Ramos (cell line): ENCODE results near the gene POLR2E.

Experiments
- in situ Hi-C: fragments of 300-500 bp; cut with MboI; formaldehyde crosslinking; loops from one replicate; pipeline ENCODE4 v1.14.3; 2022; ENCODE audit warnings: low sequenced_read_pairs; ENCODE audit not compliant: unreplicated experiment

Gene POLR2E

DNA sequence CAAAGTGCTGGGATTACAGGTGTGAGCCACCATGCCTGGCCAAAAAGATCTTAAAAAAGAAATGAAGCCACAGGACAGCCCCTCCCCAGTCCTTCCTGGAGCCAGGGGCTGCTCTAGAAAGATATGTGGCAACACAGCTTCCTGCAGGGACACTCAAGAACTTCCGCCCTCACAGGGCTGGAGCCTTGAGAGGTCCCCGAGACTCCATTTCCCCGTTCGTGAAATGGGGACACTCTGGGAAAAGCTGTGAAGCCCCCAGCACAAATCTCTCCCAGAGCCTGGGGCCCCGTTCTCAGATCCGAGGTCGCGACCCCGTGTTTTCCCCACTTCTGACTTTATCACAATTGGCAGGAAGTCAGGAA lies 6.1 kb upstream of the POLR2E start:
- in situ Hi-C loops, result no loop called here

DNA sequence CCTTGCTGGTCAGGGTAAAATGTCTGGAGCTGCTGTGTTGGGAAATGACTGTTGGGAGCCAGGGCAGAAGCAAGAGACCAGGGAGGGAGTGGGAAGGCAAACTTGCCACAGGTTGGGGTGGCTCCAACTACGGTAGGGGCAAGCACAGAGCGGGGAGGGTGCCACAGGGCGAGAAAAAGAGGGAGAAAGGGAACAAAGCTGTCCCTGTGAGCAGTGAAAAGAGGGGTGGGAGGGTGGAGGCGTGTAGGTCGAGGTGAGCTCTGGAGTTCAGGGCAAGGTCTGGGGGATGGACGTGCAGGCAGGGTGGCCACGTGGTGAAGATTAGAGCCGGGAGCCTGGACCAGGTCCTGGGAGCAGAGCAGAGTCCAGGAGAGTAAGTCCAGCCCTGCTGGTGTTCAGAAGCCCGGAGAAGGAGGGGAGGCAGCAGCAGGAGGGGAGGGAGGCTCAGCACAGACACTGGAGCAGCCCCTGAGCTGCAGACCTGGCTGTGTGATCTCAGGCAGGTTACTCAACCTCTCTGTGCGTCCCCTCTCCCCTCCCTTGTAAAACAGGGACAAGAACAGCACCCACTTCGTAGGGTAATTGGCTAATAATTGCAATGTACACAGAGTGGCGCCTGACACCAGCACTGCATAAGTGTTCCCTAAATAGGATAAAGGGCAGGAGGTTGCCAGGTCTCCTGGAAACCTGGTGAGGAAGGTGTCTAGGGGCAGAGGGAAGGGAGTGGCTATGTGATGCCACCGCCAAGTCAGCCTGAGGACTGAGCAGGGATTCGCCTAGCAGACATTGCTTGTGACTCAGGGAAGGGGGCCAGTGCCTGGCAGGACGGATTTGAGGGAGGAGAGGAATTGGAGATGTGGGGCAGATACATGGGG lies 3.2 kb upstream of the POLR2E start:
- in situ Hi-C loops, result no loop called here

DNA sequence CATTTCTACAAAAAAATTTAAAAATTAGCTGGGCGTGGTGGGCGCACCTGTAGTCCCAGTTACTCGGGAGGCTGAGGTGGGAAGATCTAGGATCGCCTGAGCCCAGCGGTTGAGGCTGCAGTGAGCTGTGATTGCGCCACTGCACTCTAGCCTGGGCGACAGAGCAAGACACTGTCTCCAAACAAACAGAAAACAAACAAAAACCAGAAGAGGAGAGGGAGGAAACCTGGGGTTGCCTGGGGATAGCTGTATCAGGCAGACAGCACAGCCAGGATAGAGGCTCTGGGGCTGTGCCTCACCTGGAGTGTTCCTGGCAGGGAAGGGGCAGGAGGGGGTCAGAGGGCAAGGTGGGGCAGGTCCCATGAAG lies 2.6 kb upstream of the POLR2E start:
- in situ Hi-C loops, result no loop called here

DNA sequence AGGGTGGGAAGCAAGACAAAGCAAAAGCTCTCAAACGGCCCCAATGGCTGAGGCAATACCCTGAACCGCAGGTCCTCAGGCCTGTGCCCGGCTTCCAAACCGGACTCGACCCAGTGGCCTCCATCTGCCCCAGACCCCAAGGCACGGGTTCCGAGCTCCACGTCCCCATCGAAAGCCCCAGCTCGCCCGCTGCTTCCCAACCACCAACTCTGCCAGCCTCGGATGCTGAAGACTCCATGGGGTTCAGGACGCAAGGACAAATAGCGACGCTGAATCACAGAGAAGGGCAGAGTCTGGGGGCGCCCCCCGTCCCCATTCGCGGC lies 559 bp downstream of the POLR2E start:
- in situ Hi-C loops, result no loop called here

DNA sequence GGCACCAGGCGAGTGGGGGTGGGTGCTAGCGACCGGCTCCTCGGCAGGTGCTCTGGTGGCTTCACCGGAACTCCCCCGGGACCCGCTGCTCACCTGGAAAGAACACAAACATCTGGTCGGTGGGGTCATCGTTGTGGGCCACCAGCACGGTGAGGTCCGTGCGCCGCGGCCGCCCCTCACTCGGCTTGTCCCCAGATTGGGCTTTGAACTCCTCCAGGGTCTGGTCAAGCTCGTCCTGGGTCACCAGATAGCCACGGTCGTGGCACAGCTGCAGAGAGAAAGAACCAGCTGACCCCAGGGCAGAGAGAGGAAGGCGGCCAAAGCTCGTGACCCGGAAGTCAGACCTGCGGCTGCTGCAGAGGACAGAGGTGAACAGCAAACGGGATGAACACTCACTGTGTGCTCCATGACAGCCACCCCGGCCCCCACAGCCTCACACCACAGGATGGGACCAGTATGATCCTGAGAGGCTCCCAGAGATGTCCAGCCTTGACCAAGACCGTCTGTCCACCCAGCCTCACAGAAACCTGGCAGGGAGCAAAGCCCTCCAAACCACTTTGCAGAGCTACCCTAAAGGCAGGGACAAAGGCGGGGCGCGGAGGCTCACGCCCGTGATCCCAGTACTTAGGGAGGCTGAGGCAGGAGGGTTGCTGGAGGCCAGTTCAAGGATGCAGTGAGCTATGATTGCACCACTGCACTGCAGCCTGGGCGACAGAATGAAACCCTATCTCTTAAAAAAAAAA lies 1.2 kb downstream of the POLR2E start:
- in situ Hi-C loops, result no loop called here

DNA sequence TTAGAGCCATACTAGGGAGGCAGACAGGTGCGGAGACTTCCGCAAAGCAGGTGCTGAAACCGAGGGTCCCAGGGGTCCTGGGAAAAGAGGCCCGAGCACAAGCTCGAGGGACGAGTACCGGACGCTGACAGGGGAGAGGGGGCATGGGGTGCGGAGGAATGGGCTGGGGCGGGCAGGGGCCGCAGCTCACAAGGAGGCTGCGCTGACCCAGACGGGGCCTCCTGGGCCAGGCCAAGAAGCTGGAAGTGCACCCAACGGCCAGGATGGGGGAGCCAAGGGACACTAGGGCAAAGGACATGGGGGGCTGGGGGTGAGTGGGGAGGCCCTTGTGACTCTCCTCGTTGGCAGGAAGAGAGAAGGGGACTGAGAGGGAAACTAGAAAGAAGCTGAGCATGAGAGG lies 1.8 kb downstream of the POLR2E start:
- in situ Hi-C loops, result no loop called here

DNA sequence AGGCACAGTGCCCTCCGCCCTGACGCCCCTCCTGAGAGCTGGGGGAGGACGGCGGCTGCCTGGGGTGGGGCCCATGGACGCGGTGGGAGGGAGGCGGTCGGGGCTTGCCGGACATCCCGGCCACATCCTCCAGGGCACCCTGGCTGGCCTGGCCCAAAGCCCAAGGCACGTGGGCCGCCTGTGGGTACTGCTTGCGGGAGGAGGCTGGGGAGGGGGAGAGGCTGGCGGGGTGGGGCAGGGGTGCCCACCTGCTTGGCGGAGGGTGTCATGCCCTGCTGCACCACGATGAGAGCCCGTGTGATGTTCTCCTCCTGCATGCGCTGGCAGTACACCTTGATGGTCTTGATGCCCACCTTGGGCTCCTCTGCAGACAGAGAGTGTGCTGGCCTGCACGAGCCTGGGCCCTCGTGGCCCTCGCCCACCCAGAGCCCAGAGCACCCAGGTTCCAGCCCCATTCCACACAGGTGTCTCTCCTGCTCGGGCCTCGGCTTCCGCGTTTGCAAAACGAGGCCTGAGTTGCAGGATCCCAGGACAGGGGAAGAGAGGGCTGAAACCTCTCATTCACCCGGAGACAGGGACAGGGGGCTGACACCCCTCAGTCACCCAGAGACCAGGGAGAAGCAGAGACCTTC lies 3.5 kb downstream of the POLR2E start:
- in situ Hi-C loops, result no loop called here

DNA sequence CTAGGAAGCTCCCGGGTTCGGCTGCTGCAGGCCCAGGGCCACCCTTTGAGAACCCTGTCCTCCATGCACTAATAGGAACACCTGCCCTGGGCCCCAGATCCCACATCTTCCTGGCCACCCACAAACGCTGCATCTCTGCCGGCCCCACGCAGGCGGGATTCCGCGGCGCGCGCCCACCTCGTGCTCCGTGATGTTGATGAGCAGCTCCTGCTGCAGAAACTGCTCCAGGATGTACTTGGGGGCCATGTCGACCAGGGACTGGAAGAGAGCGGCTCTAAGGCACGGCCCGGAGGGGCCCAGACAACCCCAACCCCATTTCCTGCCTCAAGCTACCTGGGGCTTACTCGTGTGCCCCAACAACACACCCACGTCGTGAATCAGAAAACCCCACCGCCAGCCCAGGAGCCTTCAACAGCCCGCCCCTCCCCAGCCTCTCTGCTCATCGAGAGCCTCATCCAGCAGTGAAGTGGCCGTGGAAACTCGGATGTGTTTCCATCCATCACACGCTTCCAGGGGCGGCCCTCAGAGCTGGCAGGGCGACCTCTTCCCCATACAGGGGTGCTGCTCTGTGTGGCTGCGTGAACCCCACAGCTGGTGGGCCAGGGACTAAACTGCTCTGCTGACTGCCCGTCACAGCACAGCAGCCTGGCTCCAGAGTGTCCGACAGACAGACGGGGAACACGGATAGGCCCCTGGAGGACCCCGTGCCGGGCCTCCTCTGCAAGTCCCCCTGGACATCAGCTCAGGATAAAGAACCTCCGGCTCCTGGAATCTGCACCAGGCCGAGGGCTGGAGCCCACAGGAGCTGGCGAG lies 4.2 kb downstream of the POLR2E start:
- in situ Hi-C loops, result no loop called here

DNA sequence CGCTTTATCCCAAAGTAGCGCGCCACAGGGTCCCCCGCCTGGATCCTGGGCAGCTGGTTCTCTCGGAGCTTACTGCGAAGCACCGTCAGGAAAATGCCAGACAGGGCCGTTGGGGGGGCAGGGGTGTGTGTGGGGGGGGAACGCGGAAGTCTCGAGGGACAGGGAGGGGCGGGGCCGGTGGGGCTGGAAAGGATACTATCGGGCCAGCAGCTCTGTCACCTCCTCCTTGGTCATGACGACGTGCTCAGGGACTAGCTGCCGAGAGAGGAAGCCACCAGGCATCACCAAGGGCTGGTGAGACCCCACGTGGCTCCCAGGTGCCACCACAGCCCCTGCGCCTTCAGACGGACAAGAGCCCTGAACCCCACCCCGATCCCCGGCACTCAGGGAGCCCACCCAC lies 5.3 kb downstream of the POLR2E start:
- in situ Hi-C loops, result no loop called here

DNA sequence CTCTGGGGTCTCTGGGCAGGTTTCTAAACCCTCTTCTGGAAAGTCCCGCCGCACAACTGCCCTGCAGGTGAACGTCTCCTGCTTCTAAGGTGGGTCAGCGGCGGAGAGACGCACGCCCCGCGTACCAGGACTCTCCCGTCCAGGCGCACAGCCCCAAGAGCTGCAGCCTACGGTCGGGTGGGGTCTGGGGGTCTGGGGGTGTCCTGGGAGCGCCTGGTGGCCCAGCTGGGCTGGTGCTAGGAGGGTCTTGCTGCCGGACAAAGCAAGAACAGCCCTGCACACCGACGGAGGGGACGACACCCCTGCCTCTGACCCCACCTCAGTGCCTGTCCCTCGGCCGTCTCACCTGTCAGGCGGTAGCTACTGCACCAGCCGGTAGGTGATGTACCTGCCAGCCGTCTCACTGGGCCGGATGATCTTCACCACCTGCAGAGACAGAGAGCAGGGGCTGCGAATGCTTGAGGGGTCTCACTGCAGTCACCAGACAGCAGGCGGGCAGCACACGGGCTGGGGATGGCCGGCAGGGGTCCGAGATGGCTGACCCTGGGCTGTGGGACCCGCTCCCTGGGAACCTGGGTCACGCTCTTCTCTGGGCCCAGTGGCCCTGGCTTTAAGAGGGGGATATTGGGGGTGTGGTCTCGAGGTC lies 5.9 kb downstream of the POLR2E start:
- in situ Hi-C loops, result no loop called here

DNA sequence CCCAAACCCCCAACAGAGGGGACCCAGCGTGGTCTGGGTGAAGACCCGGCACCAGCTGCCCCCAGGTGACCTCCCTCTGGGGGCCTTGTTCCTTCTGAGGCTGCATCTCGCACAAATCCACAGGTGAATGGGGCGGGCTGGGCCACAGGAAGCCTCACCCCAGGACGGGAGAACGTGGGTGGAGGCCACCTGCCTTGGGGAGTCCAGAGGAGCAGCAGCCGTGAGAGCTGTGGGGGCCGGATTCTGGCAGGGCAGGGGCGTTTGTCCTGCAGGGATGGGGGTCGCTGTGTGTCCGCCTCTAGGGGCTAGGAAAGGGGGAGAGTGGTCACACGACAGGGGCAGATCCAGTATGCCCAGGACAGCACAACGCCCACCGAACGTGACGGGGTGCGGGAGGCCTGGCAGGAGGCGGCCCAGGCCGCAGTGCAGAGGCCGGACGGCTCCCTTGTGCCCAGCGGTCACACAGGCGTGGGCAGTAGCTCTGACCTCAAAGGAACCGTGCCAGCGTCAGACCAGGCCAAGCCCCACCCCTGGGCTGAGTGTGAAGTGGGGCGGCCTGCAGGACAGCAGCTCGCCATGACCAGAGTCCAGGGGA lies 6.7 kb downstream of the POLR2E start:
- in situ Hi-C loops, result no loop called here

DNA sequence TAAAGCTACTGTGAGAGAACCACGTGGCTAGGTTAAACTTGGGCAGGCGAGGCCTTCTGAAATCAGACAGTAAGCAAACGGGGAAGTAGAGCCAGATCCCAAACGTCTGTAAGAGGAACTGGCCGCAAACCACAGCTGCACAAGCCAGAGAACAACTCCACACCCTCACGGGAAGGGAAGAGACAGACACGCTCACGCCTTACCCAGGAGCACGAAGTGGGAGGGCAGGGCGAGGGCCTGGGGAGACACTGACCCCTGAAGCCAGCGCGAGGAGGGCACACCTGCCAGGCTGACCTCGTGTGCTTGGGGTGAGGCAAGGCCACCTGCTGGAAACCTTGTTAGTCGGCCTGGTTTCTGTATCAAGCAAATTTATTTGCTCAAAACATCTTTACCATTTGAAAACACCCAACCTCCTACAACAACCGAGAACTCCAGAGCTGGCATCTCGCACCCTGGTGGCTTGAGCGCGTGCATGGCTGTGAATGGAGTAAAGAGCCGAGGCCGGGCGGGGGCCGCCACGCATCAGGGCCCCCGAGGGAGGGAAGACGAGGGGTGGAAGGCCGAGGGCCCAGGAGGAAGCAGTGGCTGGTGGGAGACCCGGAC lies 7.3 kb downstream of the POLR2E start:
- in situ Hi-C loops, result no loop called here

DNA sequence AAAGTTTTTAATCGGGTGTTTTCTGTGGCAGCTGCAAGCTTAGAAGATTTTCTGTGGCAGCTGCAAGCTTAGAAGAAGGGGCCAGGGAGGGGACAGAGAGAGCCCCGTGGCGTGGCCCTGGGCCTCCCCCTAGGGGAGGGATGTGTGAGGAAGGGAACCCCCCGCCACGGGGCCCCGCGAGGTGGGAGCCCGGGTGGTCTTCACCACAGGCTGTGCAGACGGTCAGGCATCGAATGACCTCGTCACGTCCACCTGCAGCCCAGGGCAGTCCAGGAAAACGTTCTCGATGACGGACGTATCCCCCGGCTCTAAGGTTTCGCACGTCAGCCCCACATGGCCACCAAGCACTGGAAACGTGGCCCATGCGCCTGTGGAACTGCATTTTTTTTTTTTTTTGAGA lies 8.6 kb downstream of the POLR2E start:
- in situ Hi-C loops, result no loop called here

DNA sequence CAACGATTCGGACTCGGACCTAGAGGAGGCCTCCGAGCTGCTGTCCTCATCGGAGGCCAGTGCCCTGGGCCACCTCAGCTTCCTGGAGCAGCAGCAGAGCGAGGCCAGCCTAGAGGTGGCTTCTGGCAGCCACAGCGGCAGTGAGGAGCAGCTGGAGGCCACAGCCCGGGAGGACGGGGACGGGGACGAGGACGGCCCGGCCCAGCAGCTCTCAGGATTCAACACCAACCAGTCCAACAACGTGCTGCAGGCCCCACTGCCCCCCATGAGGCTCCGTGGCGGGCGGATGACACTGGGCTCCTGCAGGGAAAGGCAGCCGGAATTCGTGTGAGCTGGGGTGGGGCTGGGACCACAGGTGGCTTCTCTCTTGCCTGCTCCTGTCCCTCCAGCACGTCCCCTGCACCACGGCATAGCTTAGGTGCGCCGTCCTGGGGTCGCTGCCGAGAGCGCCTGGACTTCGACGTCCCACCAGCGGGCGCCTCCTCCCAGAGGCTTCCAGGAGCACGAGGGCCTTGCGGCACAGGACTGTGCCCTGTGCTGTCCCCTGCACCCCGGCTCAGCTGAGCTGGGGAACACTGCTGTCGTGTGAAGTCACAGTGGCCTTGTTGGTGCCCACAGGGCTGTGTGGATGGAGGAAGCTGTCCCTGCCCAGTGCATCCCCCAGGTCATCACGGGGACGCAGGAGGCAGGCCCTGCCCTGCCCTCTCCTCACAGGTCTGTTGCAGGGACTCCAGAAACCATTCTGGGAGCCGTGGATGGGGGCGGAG lies 9.3 kb downstream of the POLR2E start:
- in situ Hi-C loops, result no loop called here

DNA sequence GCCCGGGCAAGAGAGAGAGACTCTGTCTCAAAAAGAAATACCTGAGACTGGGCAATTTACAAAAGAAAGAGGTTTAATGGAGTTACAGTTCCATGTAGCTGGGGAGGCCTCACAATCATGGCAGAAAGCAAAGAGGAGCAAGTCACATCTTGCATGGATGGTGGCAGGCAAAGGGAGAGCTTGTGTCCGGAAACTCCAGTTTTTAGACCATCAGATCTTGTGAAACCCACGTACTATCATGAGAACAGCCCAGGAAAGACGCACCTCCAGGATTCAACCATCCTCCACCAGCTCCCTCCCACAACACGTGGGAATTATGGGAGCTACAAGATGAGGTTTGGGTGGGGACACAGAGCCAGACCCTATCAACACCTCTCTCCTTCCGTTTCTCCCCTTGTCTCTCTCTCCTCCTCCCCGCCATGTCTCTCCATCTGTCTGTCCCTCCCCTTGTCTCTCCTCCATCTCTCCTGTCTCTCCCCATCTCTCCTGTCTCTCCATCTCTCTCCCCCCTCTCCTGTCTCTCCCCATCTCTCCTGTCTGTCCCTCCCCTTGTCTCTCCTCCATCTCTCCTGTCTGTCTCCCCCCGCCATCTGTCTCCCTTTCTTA lies 10.0 kb downstream of the POLR2E start:
- in situ Hi-C loops, result no loop called here

DNA sequence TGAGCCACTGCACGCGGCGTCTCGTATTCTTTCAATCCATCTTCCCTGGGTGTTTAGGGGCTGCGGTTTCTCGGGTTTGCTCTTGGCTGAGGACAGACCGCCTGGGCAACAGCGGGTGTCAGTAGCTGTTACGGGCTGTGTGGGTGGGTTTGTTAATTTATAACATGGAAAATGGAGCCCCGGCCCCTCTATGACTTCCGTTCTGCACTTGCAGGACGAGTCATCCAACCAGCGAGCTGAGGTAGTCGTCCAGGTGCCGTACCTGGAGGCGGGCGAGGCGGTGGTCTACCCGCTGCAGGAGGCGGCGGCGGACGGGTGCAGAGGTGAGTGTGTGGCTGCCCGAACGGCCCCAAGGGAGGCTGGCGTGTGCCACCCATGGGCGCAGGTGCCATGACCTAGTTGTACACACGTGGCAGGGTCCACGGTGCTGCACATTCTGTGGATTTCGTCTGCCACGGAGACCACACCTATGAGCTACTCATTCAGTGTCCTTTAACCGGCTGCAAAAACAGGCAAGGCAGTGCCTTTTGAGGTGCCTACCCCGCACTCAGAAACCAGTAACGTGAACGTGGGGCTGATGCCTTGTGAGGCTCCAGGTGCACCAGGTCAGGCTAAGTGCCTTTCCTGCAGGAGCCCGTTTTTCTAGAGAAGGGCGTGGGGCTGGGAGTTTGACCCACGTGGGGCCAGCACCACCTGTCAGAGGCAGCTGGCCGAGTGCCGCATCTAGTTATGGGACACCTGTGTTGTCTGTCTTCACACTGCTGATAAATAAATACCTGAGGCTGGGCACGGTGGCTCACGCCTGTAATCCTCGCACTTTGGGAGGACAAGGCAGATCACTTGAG lies 10.9 kb downstream of the POLR2E start:
- in situ Hi-C loops, result no loop called here
